Panc1 (cell line): ENCODE measurements around the gene METTL15. TPM values are rescaled to one million over a fixed set of nuclear protein-coding genes. Genes with fewer than 3 reads are reported as not detected.

Experiments
- ATAC-seq: fragments of 200-7000 bp; cut with Tn5 transposase; 2 replicates; pipeline ENCODE4 v1.9.1; 2020; ENCODE audit warnings: mild to moderate bottlenecking, moderate library complexity
- BruUV-seq: library from RNA; stranded (reverse); fragments of 400-500 nt; replicated peaks from 2 replicates; lab custom pipeline; 2021; lab: Mats Ljungman, UMichigan
- CTCF ChIA-PET: fragments of 300-600 bp; sonication (Branson Sonifier 250); formaldehyde crosslinking; loops from one replicate; lab custom pipeline; 2022; ENCODE audit warnings: antibody characterized with exemption; lab: Charles Lee
- POLR2A ChIA-PET: fragments of 300-600 bp; sonication (Branson Sonifier 250); formaldehyde crosslinking; loops from one replicate; lab custom pipeline; 2022; ENCODE audit warnings: antibody characterized with exemption; lab: Charles Lee
- DNase-seq: peaks from one replicate; pipeline ENCODE4 v3.0.0-alpha.2; 2010; ENCODE audit warnings: low read depth, low spot score
- H3K27ac ChIP-seq: 2 replicates; pipeline ENCODE4 v1.5.1; 2011; ENCODE audit warnings: mild to moderate bottlenecking, low read length, inconsistent platforms
- H3K27me3 ChIP-seq: fragments of 200-500 bp; sonication (Bioruptor generic); 2 replicates; pipeline ENCODE4 v1.6.0; 2014; ENCODE audit warnings: low read length, inconsistent platforms; ENCODE audit not compliant: control insufficient read depth, insufficient read depth
- H3K36me3 ChIP-seq: fragments of 200-500 bp; sonication (Bioruptor generic); 2 replicates; pipeline ENCODE4 v1.5.1; 2014; ENCODE audit warnings: inconsistent platforms, mild to moderate bottlenecking, low read length, moderate library complexity; ENCODE audit not compliant: control insufficient read depth, insufficient read depth
- H3K4me1 ChIP-seq: 2 replicates; pipeline ENCODE4 v1.5.1; 2011; ENCODE audit warnings: inconsistent platforms, mild to moderate bottlenecking, low read length, moderate library complexity; ENCODE audit not compliant: control insufficient read depth, insufficient read depth
- H3K4me3 ChIP-seq, 2 experiments: 2 replicates each; pipeline ENCODE4 v1.5.1; 2011 to 2012; ENCODE audit warnings: low read depth in 2 of 2, low read length in 2 of 2, mild to moderate bottlenecking in 2 of 2, inconsistent platforms in 1 of 2, moderate library complexity in 1 of 2
- H3K9me3 ChIP-seq: fragments of 200-500 bp; sonication (Bioruptor generic); 2 replicates; pipeline ENCODE4 v1.5.1; 2014; ENCODE audit warnings: low read depth, mild to moderate bottlenecking, inconsistent platforms, low read length, moderate library complexity; ENCODE audit not compliant: control insufficient read depth, insufficient read depth
- POLR2AphosphoS5 ChIP-seq: IDR thresholded peaks from 2 replicates; pipeline ENCODE4 v1.6.1; 2012; ENCODE audit warnings: mild to moderate bottlenecking, low read depth, low read length, moderate library complexity
- REST ChIP-seq, 2 experiments: IDR thresholded peaks; 2 replicates each; pipeline ENCODE4 v1.6.1; 2011 to 2012; ENCODE audit warnings: low read depth in 2 of 2, control low read depth in 1 of 2, low read length in 1 of 2, mild to moderate bottlenecking in 1 of 2, moderate library complexity in 1 of 2; ENCODE audit not compliant: insufficient read depth in 1 of 2
- SIN3A ChIP-seq: IDR thresholded peaks from 2 replicates; pipeline ENCODE4 v1.6.1; 2012; ENCODE audit warnings: low read depth, mild to moderate bottlenecking, low read length, moderate library complexity, borderline replicate concordance; ENCODE audit not compliant: insufficient read depth
- TCF7L2 ChIP-seq: IDR thresholded peaks from 2 replicates; pipeline ENCODE4 v1.6.1; 2011; ENCODE audit warnings: mild to moderate bottlenecking, low read depth, low read length, inconsistent platforms
- in situ Hi-C: cut with HindIII; loops from 2 replicates; pipeline ENCODE4 v1.10.0; 2016; ENCODE audit warnings: low sequenced_read_pairs, low pct_unique_long_range_greater_than_20kb
- intact Hi-C: fragments of 100-400 bp; cut with micrococcal nuclease; formaldehyde crosslinking; loops from one replicate; pipeline ENCODE4 v1.10.0; 2022; ENCODE audit not compliant: unreplicated experiment
- total RNA-seq: library from RNA; stranded (reverse); gene quantifications from one replicate; pipeline ENCODE4 v1.2.1, GENCODE V29; 2021; ENCODE audit not compliant: unreplicated experiment
- TF ChIP-seq, protein P1 (sequence below): fragments of 450-650 bp; IDR thresholded peaks from 2 replicates; pipeline ENCODE4 v1.5.1; 2017; ENCODE audit warnings: mild to moderate bottlenecking

METTL15 gene
- total RNA-seq, 1 experiment from 2014 or later = 11.4 TPM

DNA sequence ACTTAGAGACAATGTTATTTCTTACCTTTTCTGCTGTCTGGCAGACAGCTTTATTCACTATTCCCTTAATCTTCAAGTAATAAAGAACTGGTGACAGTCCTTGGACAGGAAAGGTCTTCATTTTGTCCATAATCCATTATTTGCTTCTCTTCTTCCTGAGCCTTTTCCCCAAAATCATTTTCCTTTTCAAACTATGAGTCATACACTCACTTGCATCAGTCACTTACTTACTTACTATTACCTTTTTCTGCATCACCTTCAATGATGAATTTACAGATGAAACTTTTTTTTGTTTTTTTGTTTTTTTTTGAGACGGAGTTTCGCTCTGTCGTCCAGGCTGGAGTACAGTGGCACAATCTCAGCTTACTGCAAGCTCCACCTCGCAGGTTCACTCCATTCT is 9.5 kb downstream of the METTL15 start:
- H3K36me3 ChIP-seq = no peaks in the 10 kb centered on the region; the same call in 1 of the 2 replicates
- H3K9me3 ChIP-seq = no peaks in the 10 kb centered on the region
- ChIA-PET POLR2A (no interaction called here), CTCF (no interaction called here)
- no peak for TF ChIP-seq POLR2AphosphoS5
- no peak for TF ChIP-seq TCF7L2
- TF ChIP-seq SIN3A = no peak
- TF ChIP-seq, protein P1, sequence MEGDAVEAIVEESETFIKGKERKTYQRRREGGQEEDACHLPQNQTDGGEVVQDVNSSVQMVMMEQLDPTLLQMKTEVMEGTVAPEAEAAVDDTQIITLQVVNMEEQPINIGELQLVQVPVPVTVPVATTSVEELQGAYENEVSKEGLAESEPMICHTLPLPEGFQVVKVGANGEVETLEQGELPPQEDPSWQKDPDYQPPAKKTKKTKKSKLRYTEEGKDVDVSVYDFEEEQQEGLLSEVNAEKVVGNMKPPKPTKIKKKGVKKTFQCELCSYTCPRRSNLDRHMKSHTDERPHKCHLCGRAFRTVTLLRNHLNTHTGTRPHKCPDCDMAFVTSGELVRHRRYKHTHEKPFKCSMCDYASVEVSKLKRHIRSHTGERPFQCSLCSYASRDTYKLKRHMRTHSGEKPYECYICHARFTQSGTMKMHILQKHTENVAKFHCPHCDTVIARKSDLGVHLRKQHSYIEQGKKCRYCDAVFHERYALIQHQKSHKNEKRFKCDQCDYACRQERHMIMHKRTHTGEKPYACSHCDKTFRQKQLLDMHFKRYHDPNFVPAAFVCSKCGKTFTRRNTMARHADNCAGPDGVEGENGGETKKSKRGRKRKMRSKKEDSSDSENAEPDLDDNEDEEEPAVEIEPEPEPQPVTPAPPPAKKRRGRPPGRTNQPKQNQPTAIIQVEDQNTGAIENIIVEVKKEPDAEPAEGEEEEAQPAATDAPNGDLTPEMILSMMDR = no peak
- no peak for TF ChIP-seq REST (IDR thresholded peaks at IDR 0.05; ENCODE audit: insufficient read depth in 1 of 2, low read depth in 2 of 2, low read length in 1 of 2)
- no TSS peak for BruUV-seq
- intact Hi-C loops (no loop called here), in situ Hi-C loops (loop anchor here (25.0 kb wide), 1 partner anchor 405 kb away; the partner anchor contains the start of gene BDNF)
- no peak overlapping the region for H3K27ac ChIP-seq
- H3K27me3 ChIP-seq = no peaks in the 10 kb centered on the region
- ATAC-seq (no peak), DNase-seq (no peak)
- H3K4me3 ChIP-seq = no peak overlapping the region
- no peaks in the 10 kb centered on the region for H3K4me1 ChIP-seq

GRCh38 chr11:28123151-28123581 is 15.0 kb downstream of the METTL15 start:
- DNase-seq = no peak
- no peak for ATAC-seq
- in situ Hi-C loops (loop anchor here (25.0 kb wide), 1 partner anchor 411 kb away; the partner anchor contains the start of gene BDNF), intact Hi-C loops (no loop called here)
- POLR2A ChIA-PET = no interaction called here
- Histone ChIP-seq H3K9me3 (no peaks in the 10 kb centered on the region), H3K4me3 (no peak overlapping the region), H3K4me1 (no peaks in the 10 kb centered on the region), H3K27ac (no peak overlapping the region), H3K36me3 (no peaks in the 10 kb centered on the region), H3K27me3 (no peaks in the 10 kb centered on the region)
- TF ChIP-seq TCF7L2 = no peak
- TF ChIP-seq POLR2AphosphoS5 = no peak
- no peak for TF ChIP-seq SIN3A
- TF ChIP-seq, protein P1 = no peak
- TF ChIP-seq REST (IDR thresholded peaks at IDR 0.05; ENCODE audit: insufficient read depth in 1 of 2, low read depth in 2 of 2, low read length in 1 of 2) = no peak
- CTCF ChIA-PET = no interaction called here
- BruUV-seq = no TSS peak
